ENCODE data around the gene PRKD1.

The PRKD1 gene

GRCh38 chr14:29580763-29581162, 346.9 kb downstream of the PRKD1 start:
- DNase-seq, result no peak

- no peak for DNase-seq
Measured at GRCh38 chr14:29579838-29580237, 347.8 kb downstream of the PRKD1 start.

- no peak for DNase-seq
Measured at GRCh38 chr14:29576927-29577326, 350.7 kb downstream of the PRKD1 start.

- DNase-seq, result no peak
Measured at GRCh38 chr14:29569194-29569593, 358.5 kb downstream of the PRKD1 start.

- no peak for DNase-seq
Measured at GRCh38 chr14:29566194-29566593, 361.5 kb downstream of the PRKD1 start.

GRCh38 chr14:29558516-29558915, 369.1 kb downstream of the PRKD1 start:
- no peak for DNase-seq

GRCh38 chr14:29554335-29554734, 373.3 kb downstream of the PRKD1 start:
- DNase-seq, result no peak

GRCh38 chr14:29553427-29553826, 374.2 kb downstream of the PRKD1 start:
- DNase-seq, result no peak

GRCh38 chr14:29548948-29549370, 378.7 kb downstream of the PRKD1 start:
- peak; percentile 79 for DNase-seq

GRCh38 chr14:29545714-29546113, 381.9 kb downstream of the PRKD1 start:
- no peak for DNase-seq

GRCh38 chr14:29536886-29537511, 390.6 kb downstream of the PRKD1 start:
- peak; percentile 40 for DNase-seq

GRCh38 chr14:29529418-29529817, 398.2 kb downstream of the PRKD1 start:
- DNase-seq, result peak; percentile 63

- peak; percentile 3 for DNase-seq
Measured at GRCh38 chr14:29528889-29529288, 398.8 kb downstream of the PRKD1 start.

GRCh38 chr14:29527286-29527685, 400.4 kb downstream of the PRKD1 start:
- DNase-seq, result no peak
